HG03469 (cell line): ENCODE data around the gene SMIM43.

ENCODE experiments used
- ATAC-seq: cut with Tn5 transposase; IDR thresholded peaks from one replicate; pipeline ENCODE4 v1.9.1; 2021; ENCODE audit warnings: mild to moderate bottlenecking, moderate library complexity, moderate number of reproducible peaks; ENCODE audit not compliant: unreplicated experiment

SMIM43 gene

GRCh38 chr4:121764702-121765367 lies at the start of gene SMIM43:
TSS of gene SMIM43 (minus strand) at chr4:121765164. CDS start at chr4:121765105, 59 bp downstream.
- ATAC-seq: no peak

GRCh38 chr4:121814756-121815155 lies 49.8 kb upstream of the SMIM43 start:
- no peak for ATAC-seq

GRCh38 chr4:121811122-121811521 lies 46.2 kb upstream of the SMIM43 start:
- no peak for ATAC-seq

- no peak for ATAC-seq
These were observed 41.4 kb upstream of the SMIM43 start for GRCh38 chr4:121806411-121806810.

- ATAC-seq: no peak
These were observed 36.7 kb upstream of the SMIM43 start for GRCh38 chr4:121801715-121802075.

- peak; percentile 70 for ATAC-seq
These were observed 36.2 kb upstream of the SMIM43 start, which contains the start of gene EXOSC9 for GRCh38 chr4:121800961-121801714. TSS of gene EXOSC9 (plus strand) at chr4:121801323. CDS start at chr4:121801425, 102 bp downstream.

GRCh38 chr4:121800638-121800960 lies 35.6 kb upstream of the SMIM43 start:
- ATAC-seq: peak; percentile 14

GRCh38 chr4:121799867-121800501 lies 35.0 kb upstream of the SMIM43 start:
- no peak for ATAC-seq

GRCh38 chr4:121799208-121799823 lies 34.4 kb upstream of the SMIM43 start:
- no peak for ATAC-seq

- ATAC-seq: no peak
These were observed 31.3 kb upstream of the SMIM43 start for GRCh38 chr4:121796283-121796682.

GRCh38 chr4:121794505-121795188 lies 29.7 kb upstream of the SMIM43 start:
- no peak for ATAC-seq

- no peak for ATAC-seq
These were observed 28.0 kb upstream of the SMIM43 start for GRCh38 chr4:121792966-121793365.

- ATAC-seq: no peak
These were observed 26.5 kb upstream of the SMIM43 start for GRCh38 chr4:121791481-121791880.

GRCh38 chr4:121790976-121791375 lies 26.0 kb upstream of the SMIM43 start:
- no peak for ATAC-seq

- ATAC-seq: no peak
These were observed 25.2 kb upstream of the SMIM43 start for GRCh38 chr4:121789960-121790829.

GRCh38 chr4:121789455-121789854 lies 24.5 kb upstream of the SMIM43 start:
- no peak for ATAC-seq

- peak; percentile 87 for ATAC-seq
These were observed 23.9 kb upstream of the SMIM43 start for GRCh38 chr4:121788896-121789295.

GRCh38 chr4:121786221-121786620 lies 21.3 kb upstream of the SMIM43 start:
- ATAC-seq: no peak

GRCh38 chr4:121785479-121785878 lies 20.5 kb upstream of the SMIM43 start:
- no peak for ATAC-seq

GRCh38 chr4:121784975-121785374 lies 20.0 kb upstream of the SMIM43 start:
- ATAC-seq: no peak
